T-cell (primary cell): ENCODE results near the gene TTI1. TPM values are rescaled to one million over a fixed set of nuclear protein-coding genes. Genes with fewer than 3 reads are reported as not detected.

ENCODE experiments used
- ATAC-seq, 4 experiments: fragments of 200-7000 bp in 3 of 4; fragments of 150-1000 bp in 1 of 4; cut with Tn5 transposase; replicated peaks in 1 of 4; 1 replicate in 3 of 4; 2 replicates in 1 of 4; pipeline ENCODE4 v1.10.0; 2021; ENCODE audit warnings: moderate library complexity in 3 of 4, mild to moderate bottlenecking in 2 of 4, moderate number of reproducible peaks in 1 of 4
- CTCF ChIA-PET, 2 donors: fragments of 300-600 bp; sonication (Branson Sonifier 250); formaldehyde crosslinking; loops; one replicate each; lab custom pipeline; 2022; ENCODE audit warnings: antibody characterized with exemption in 2 of 2; lab: Charles Lee
- POLR2A ChIA-PET, 2 donors: fragments of 300-600 bp; sonication (Branson Sonifier 250); formaldehyde crosslinking; loops; one replicate each; lab custom pipeline; 2022; ENCODE audit warnings: antibody characterized with exemption in 2 of 2; lab: Charles Lee
- DNase-seq, 35 experiments: peaks; one replicate each; pipeline versions ENCODE4 v3.0.0 to v3.0.0-alpha.2; 2013 to 2023
- H3K27ac ChIP-seq: one replicate; pipeline ENCODE4 v1.5.1; 2013; ENCODE audit warnings: low read length
- H3K27me3 ChIP-seq, 2 experiments: replicated peaks in 1 of 2; 1 replicate in 1 of 2; 2 replicates in 1 of 2; pipeline versions ENCODE4 v1.6.1 to v1.7.0; 2013; ENCODE audit warnings: low read length in 1 of 2, mixed read lengths in 1 of 2; ENCODE audit not compliant: control insufficient read depth in 2 of 2, insufficient read depth in 2 of 2; ENCODE audit errors: extremely low read depth in 1 of 2
- H3K36me3 ChIP-seq, 2 donors: 1 replicate in 1 of 2; 2 replicates in 1 of 2; pipeline versions ENCODE4 v1.6.1 to v1.7.0; 2013; ENCODE audit warnings: low read length in 1 of 2; ENCODE audit not compliant: control insufficient read depth in 2 of 2, insufficient read depth in 1 of 2; ENCODE audit errors: extremely low read depth in 1 of 2
- H3K4me1 ChIP-seq, 2 experiments: 1 replicate in 1 of 2; 2 replicates in 1 of 2; pipeline versions ENCODE4 v1.6.1 to v1.7.0; 2013; ENCODE audit warnings: low read length in 2 of 2, mixed read lengths in 1 of 2; ENCODE audit not compliant: insufficient read depth in 2 of 2, control insufficient read depth in 1 of 2; ENCODE audit errors: extremely low read depth in 1 of 2
- H3K4me3 ChIP-seq, 2 donors: 1 replicate in 1 of 2; 2 replicates in 1 of 2; pipeline versions ENCODE4 v1.5.1 to v1.7.0; 2013; ENCODE audit warnings: mild to moderate bottlenecking in 2 of 2, low read length in 1 of 2, moderate library complexity in 1 of 2; ENCODE audit not compliant: control insufficient read depth in 1 of 2; ENCODE audit errors: extremely low read depth in 1 of 2
- H3K9me3 ChIP-seq: 2 replicates; pipeline ENCODE4 v1.7.0; 2013
- H3K27ac Mint-ChIP-seq, 2 donors: one replicate each; pipeline ENCODE4 v1.8.0; 2020 to 2021; ENCODE audit warnings: mild to moderate bottlenecking in 2 of 2, mixed read lengths in 2 of 2
- H3K27me3 Mint-ChIP-seq, 2 donors: one replicate each; pipeline ENCODE4 v1.8.0; 2021 to 2022; ENCODE audit warnings: mixed read lengths in 2 of 2
- H3K36me3 Mint-ChIP-seq: one replicate; pipeline ENCODE4 v1.8.0; 2021; ENCODE audit warnings: mixed read lengths
- H3K4me1 Mint-ChIP-seq, 3 donors: one replicate each; pipeline ENCODE4 v1.8.0; 2020 to 2022; ENCODE audit warnings: mixed read lengths in 3 of 3, mild to moderate bottlenecking in 1 of 3
- H3K4me3 Mint-ChIP-seq, 3 donors: one replicate each; pipeline ENCODE4 v1.8.0; 2020 to 2022; ENCODE audit warnings: mild to moderate bottlenecking in 3 of 3, mixed read lengths in 3 of 3, moderate library complexity in 3 of 3
- H3K9me3 Mint-ChIP-seq, 3 donors: one replicate each; pipeline ENCODE4 v1.8.0; 2020 to 2022; ENCODE audit warnings: mixed read lengths in 3 of 3
- WGBS: methylation state at CpG from one replicate; pipeline ENCODE4 v1.1.5; 2013; ENCODE audit warnings: missing lambda C conversion rate; ENCODE audit not compliant: insufficient coverage; 5-methylcytosine and 5-hydroxymethylcytosine counted together
- total RNA-seq, 35 experiments: library from RNA in 6 of 35; stranded (reverse) in 6 of 35; fragments of 120-200 nt in 1 of 35; gene quantifications; one replicate each; pipeline versions ENCODE4 v1.2.1 to v1.2.4 and lab custom pipeline; 2013 to 2026

The TTI1 gene
- total RNA-seq, 5 donors from 2014 or later (not counting 1 experiment from before 2014, with no cell fraction given), result 17.8 to 27.6 (median 23.2) TPM

GRCh38 chr20:37979021-37979985 is 54.0 kb downstream of the TTI1 start:
- no peak overlapping the region for H3K27ac Mint-ChIP-seq
- peaks cover 37% of the 10 kb centered on the region for H3K36me3 Mint-ChIP-seq
- H3K27me3 Mint-ChIP-seq, result no peaks in the 10 kb centered on the region
- H3K27ac ChIP-seq, result no peak overlapping the region
- H3K4me1 ChIP-seq, result peaks cover 5 to 7% of the 10 kb centered on the region in 2 experiments
- H3K4me3 Mint-ChIP-seq, result no peak overlapping the region
- no peaks in the 10 kb centered on the region for H3K9me3 ChIP-seq
- ATAC-seq (no peak), DNase-seq (no peak)
- 89% methylated on average over 13 of the region's 16 CpGs for WGBS
- H3K4me3 ChIP-seq, result no peak overlapping the region
- H3K36me3 ChIP-seq, result peaks cover 0 to 11% of the 10 kb centered on the region in 2 donors
- no peaks in the 10 kb centered on the region for H3K27me3 ChIP-seq
- peaks cover 12 to 18% (median 14%) of the 10 kb centered on the region in 3 donors for H3K4me1 Mint-ChIP-seq
- no peaks in the 10 kb centered on the region for H3K9me3 Mint-ChIP-seq
- ChIA-PET CTCF (no interaction called here), POLR2A (no interaction called here)

GRCh38 chr20:37977786-37978185 is 55.5 kb downstream of the TTI1 start:
- peaks cover 5 to 7% of the 10 kb centered on the region in 2 experiments for H3K4me1 ChIP-seq
- Mint-ChIP-seq H3K27me3 (no peaks in the 10 kb centered on the region), H3K27ac (no peak overlapping the region), H3K4me1 (peaks cover 12 to 18% (median 14%) of the 10 kb centered on the region in 3 donors), H3K36me3 (peaks cover 36% of the 10 kb centered on the region), H3K9me3 (no peaks in the 10 kb centered on the region), H3K4me3 (peak overlapping the region in 1 of 3 donors; percentile 48)
- WGBS, result 89% methylated on average over 6 of the region's 6 CpGs
- no peaks in the 10 kb centered on the region for H3K27me3 ChIP-seq
- POLR2A ChIA-PET, result no interaction called here
- H3K36me3 ChIP-seq, result peaks cover 0 to 4% of the 10 kb centered on the region in 2 donors
- no peaks in the 10 kb centered on the region for H3K9me3 ChIP-seq
- CTCF ChIA-PET, result interaction anchor here in 1 of 2 donors (0.6 kb wide), 1 partner anchor 14 kb away, joined by 3 read pairs; no protein-coding TSS in a partner anchor
- DNase-seq (no peak), ATAC-seq (no peak)
- no peak overlapping the region for H3K27ac ChIP-seq
- no peak overlapping the region for H3K4me3 ChIP-seq

- no peaks in the 10 kb centered on the region for H3K9me3 ChIP-seq
- H3K4me3 Mint-ChIP-seq, result peak overlapping the region in 1 of 3 donors; percentile 48
- H3K4me1 ChIP-seq, result peaks cover 5 to 7% of the 10 kb centered on the region in 2 experiments
- H3K4me3 ChIP-seq, result no peak overlapping the region
- no peaks in the 10 kb centered on the region for H3K27me3 Mint-ChIP-seq
- DNase-seq (no peak), ATAC-seq (no peak)
- no peak overlapping the region for H3K27ac Mint-ChIP-seq
- ChIA-PET CTCF (no interaction called here), POLR2A (no interaction called here)
- WGBS, result 58% methylated on average over 6 of the region's 12 CpGs
- no peak overlapping the region for H3K27ac ChIP-seq
- no peaks in the 10 kb centered on the region for H3K27me3 ChIP-seq
- peaks cover 35% of the 10 kb centered on the region for H3K36me3 Mint-ChIP-seq
- peaks cover 12 to 18% (median 14%) of the 10 kb centered on the region in 3 donors for H3K4me1 Mint-ChIP-seq
- no peaks in the 10 kb centered on the region for H3K9me3 Mint-ChIP-seq
- H3K36me3 ChIP-seq, result peaks cover 0 to under 1% of the 10 kb centered on the region in 2 donors
Measured at GRCh38 chr20:37977338-37977737, 55.9 kb downstream of the TTI1 start.

GRCh38 chr20:37976887-37977286 is 56.4 kb downstream of the TTI1 start:
- H3K27me3 ChIP-seq, result no peaks in the 10 kb centered on the region
- CTCF ChIA-PET, result no interaction called here
- peak overlapping the region in 1 of 3 donors; percentile 48 for H3K4me3 Mint-ChIP-seq
- H3K4me3 ChIP-seq, result peak overlapping the region in 1 of 2 donors; percentile 62
- no peaks in the 10 kb centered on the region for H3K9me3 ChIP-seq
- H3K9me3 Mint-ChIP-seq, result peaks cover 0 to 2% (median 0%) of the 10 kb centered on the region in 3 donors
- ATAC-seq (peak in 1 of 4 experiments; percentile 19), DNase-seq (no peak)
- H3K4me1 Mint-ChIP-seq, result peaks cover 12 to 18% (median 14%) of the 10 kb centered on the region in 3 donors
- POLR2A ChIA-PET, result no interaction called here
- H3K36me3 ChIP-seq, result no peaks in the 10 kb centered on the region
- peaks cover 37% of the 10 kb centered on the region for H3K36me3 Mint-ChIP-seq
- WGBS, result 27% methylated on average over 8 of the region's 10 CpGs
- H3K27ac ChIP-seq, result no peak overlapping the region
- H3K4me1 ChIP-seq, result peaks cover 5 to 7% of the 10 kb centered on the region in 2 experiments
- no peaks in the 10 kb centered on the region for H3K27me3 Mint-ChIP-seq
- H3K27ac Mint-ChIP-seq, result no peak overlapping the region

GRCh38 chr20:37973059-37973910 is 60.0 kb downstream of the TTI1 start:
- Histone ChIP-seq H3K4me3 (no peak overlapping the region), H3K27ac (no peak overlapping the region), H3K36me3 (no peaks in the 10 kb centered on the region), H3K4me1 (peaks cover 5 to 7% of the 10 kb centered on the region in 2 experiments), H3K9me3 (no peaks in the 10 kb centered on the region), H3K27me3 (peaks cover 0 to 4% of the 10 kb centered on the region in 2 experiments)
- ATAC-seq (no peak), DNase-seq (no peak)
- H3K4me1 Mint-ChIP-seq, result peaks cover 12 to 18% (median 14%) of the 10 kb centered on the region in 3 donors
- no peak overlapping the region for H3K27ac Mint-ChIP-seq
- H3K36me3 Mint-ChIP-seq, result peaks cover 46% of the 10 kb centered on the region
- peaks cover 0 to 4% of the 10 kb centered on the region in 2 donors for H3K27me3 Mint-ChIP-seq
- H3K4me3 Mint-ChIP-seq, result no peak overlapping the region
- WGBS, result 98% methylated on average over 6 of the region's 12 CpGs
- ChIA-PET CTCF (interaction anchor here in 1 of 2 donors (0.5 kb wide), 1 partner anchor 227 kb away, joined by 3 read pairs; no protein-coding TSS in a partner anchor), POLR2A (no interaction called here)
- H3K9me3 Mint-ChIP-seq, result peaks cover 0 to 12% (median 7%) of the 10 kb centered on the region in 3 donors
